A673 (cell line): ENCODE data around the gene SOX6. TPM values are rescaled to one million over a fixed set of nuclear protein-coding genes. Genes with fewer than 3 reads are reported as not detected.

ENCODE experiments used
- BruUV-seq: library from RNA; stranded (reverse); fragments of 400-500 nt; replicated peaks from 2 replicates; lab custom pipeline; 2021; lab: Mats Ljungman, UMichigan
- CTCF ChIA-PET: fragments of 300-600 bp; sonication (Branson Sonifier 250); formaldehyde crosslinking; loops from one replicate; lab custom pipeline; 2022; ENCODE audit warnings: antibody characterized with exemption; lab: Charles Lee
- POLR2A ChIA-PET: fragments of 300-600 bp; sonication (Branson Sonifier 250); formaldehyde crosslinking; loops from one replicate; lab custom pipeline; 2022; ENCODE audit warnings: antibody characterized with exemption; ENCODE audit not compliant: low non-redundant PET; lab: Charles Lee
- DNase-seq: peaks from one replicate; pipeline ENCODE4 v3.0.0-alpha.2; 2015; ENCODE audit warnings: low spot score
- H3K27ac ChIP-seq: fragments of 200-600 bp; sonication (generic); 2 replicates; pipeline ENCODE4 v1.5.1; 2016; ENCODE audit warnings: mixed run types, low read depth, mild to moderate bottlenecking, mixed read lengths, antibody characterized with exemption, low read length; ENCODE audit not compliant: poor library complexity, severe bottlenecking
- H3K27me3 ChIP-seq: fragments of 200-600 bp; sonication (generic); replicated peaks from 2 replicates; pipeline ENCODE4 v1.6.1; 2017; ENCODE audit warnings: mixed run types, low read depth, mild to moderate bottlenecking, mixed read lengths, antibody characterized with exemption, low read length; ENCODE audit not compliant: insufficient read depth, poor library complexity
- H3K36me3 ChIP-seq: fragments of 200-600 bp; sonication (generic); 2 replicates; pipeline ENCODE4 v1.6.1; 2016; ENCODE audit warnings: mixed run types, mild to moderate bottlenecking, mixed read lengths, antibody characterized with exemption, low read length; ENCODE audit not compliant: insufficient read depth, poor library complexity, severe bottlenecking
- H3K4me1 ChIP-seq: fragments of 200-600 bp; sonication (generic); 2 replicates; pipeline ENCODE4 v1.6.1; 2017; ENCODE audit warnings: mixed run types, mild to moderate bottlenecking, mixed read lengths, antibody characterized with exemption, low read length; ENCODE audit not compliant: insufficient read depth, poor library complexity, severe bottlenecking
- H3K4me3 ChIP-seq: fragments of 200-600 bp; sonication (generic); 2 replicates; pipeline ENCODE4 v1.5.1; 2016; ENCODE audit warnings: low read depth, mixed run types, mild to moderate bottlenecking, mixed read lengths, low read length; ENCODE audit not compliant: poor library complexity, severe bottlenecking
- H3K9me3 ChIP-seq: fragments of 200-600 bp; sonication (generic); 2 replicates; pipeline ENCODE4 v1.6.1; 2016; ENCODE audit warnings: mixed run types, low read depth, mild to moderate bottlenecking, mixed read lengths, antibody characterized with exemption, low read length; ENCODE audit not compliant: poor library complexity, severe bottlenecking
- EZH2 ChIP-seq: fragments of 200-600 bp; sonication (generic); IDR thresholded peaks from 2 replicates; pipeline ENCODE4 v1.6.1; 2017; ENCODE audit warnings: borderline replicate concordance, low read depth, mild to moderate bottlenecking, mixed read lengths, antibody characterized with exemption, low read length; ENCODE audit not compliant: poor library complexity, severe bottlenecking
- intact Hi-C: fragments of 100-400 bp; cut with micrococcal nuclease; formaldehyde crosslinking; loops from one replicate; pipeline ENCODE4 v1.10.0; 2022; ENCODE audit not compliant: unreplicated experiment
- total RNA-seq: library from RNA; stranded (reverse); gene quantifications from 2 replicates; pipeline ENCODE4 v1.2.3, GENCODE V29; 2021
- TF ChIP-seq, protein P1 (sequence below): fragments of 300-800, 200-600 bp; sonication (generic); conservative IDR thresholded peaks from 2 replicates; pipeline ENCODE4 v1.5.1; 2017; ENCODE audit warnings: low read depth, mild to moderate bottlenecking, antibody characterized with exemption, low read length, moderate library complexity, mixed read lengths

SOX6 gene
- total RNA-seq, 1 experiment from 2014 or later: 27.5 TPM

DNA sequence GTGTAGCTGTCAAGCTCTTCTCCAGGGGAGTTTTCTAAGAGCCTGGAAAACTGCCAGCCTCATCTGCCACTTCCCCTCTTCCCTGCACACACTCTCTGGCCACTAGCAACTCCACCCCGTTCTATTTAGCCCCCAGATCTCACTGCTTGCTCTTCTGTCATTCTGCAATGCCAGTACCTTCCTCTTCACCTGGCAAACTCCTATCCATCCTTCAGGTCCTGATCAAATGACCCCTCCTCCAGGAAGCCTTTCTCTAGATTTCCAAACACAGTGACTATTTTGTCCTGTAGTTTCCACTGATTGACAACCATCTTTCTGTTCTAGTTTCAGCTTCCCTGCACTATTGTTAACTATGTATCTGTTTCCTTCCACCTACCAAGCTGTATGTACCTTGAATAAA lies 437.7 kb downstream of the SOX6 start:
- Histone ChIP-seq H3K4me3 (no peak overlapping the region), H3K27me3 (no peaks in the 10 kb centered on the region), H3K27ac (no peak overlapping the region), H3K4me1 (no peaks in the 10 kb centered on the region), H3K9me3 (no peaks in the 10 kb centered on the region), H3K36me3 (no peaks in the 10 kb centered on the region)
- BruUV-seq: no TSS peak
- POLR2A ChIA-PET: no interaction called here
- no peak for DNase-seq
- TF ChIP-seq EZH2: no peak
- TF ChIP-seq, protein P1, sequence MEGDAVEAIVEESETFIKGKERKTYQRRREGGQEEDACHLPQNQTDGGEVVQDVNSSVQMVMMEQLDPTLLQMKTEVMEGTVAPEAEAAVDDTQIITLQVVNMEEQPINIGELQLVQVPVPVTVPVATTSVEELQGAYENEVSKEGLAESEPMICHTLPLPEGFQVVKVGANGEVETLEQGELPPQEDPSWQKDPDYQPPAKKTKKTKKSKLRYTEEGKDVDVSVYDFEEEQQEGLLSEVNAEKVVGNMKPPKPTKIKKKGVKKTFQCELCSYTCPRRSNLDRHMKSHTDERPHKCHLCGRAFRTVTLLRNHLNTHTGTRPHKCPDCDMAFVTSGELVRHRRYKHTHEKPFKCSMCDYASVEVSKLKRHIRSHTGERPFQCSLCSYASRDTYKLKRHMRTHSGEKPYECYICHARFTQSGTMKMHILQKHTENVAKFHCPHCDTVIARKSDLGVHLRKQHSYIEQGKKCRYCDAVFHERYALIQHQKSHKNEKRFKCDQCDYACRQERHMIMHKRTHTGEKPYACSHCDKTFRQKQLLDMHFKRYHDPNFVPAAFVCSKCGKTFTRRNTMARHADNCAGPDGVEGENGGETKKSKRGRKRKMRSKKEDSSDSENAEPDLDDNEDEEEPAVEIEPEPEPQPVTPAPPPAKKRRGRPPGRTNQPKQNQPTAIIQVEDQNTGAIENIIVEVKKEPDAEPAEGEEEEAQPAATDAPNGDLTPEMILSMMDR: no peak
- CTCF ChIA-PET: no interaction called here
- intact Hi-C loops: no loop called here

DNA sequence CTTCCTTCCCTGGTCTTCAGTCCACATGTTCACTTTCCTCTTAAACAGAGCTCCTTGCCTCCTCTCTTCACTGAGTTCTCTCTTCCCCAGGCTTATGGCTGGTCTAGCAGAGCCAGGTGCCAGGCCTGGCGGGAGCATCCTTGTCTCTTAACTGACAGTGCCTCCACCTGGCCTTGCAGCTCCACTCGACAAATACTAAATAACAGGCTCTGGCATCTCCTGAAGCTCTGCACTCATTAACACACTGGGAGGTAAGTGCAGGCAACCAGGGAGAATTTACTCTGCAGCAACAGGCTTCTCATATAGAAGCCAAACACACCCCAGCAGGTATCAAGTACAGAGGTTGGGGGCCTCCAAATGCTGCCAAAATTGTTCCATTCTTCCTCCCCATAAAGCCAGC lies 438.1 kb downstream of the SOX6 start:
- no peak for DNase-seq
- ChIA-PET POLR2A (no interaction called here), CTCF (no interaction called here)
- Histone ChIP-seq H3K4me3 (no peak overlapping the region), H3K4me1 (no peaks in the 10 kb centered on the region), H3K27ac (no peak overlapping the region), H3K9me3 (no peaks in the 10 kb centered on the region), H3K36me3 (no peaks in the 10 kb centered on the region), H3K27me3 (no peaks in the 10 kb centered on the region)
- TF ChIP-seq EZH2: no peak
- TF ChIP-seq, protein P1: no peak
- BruUV-seq: no TSS peak
- intact Hi-C loops: no loop called here
